GM23248 (cell line): ENCODE data around the gene NECTIN3. TPM values are rescaled to one million over a fixed set of nuclear protein-coding genes. Genes with fewer than 3 reads are reported as not detected.

Experiments used
- DNase-seq: peaks from one replicate; pipeline ENCODE4 v3.0.0-alpha.2; 2015
- H2AFZ ChIP-seq: fragments of 200-600 bp; sonication (generic); 2 replicates; pipeline ENCODE4 v1.6.1; 2016; ENCODE audit warnings: antibody characterized with exemption
- H3F3A ChIP-seq: fragments of 200-600 bp; sonication (generic); 2 replicates; pipeline ENCODE4 v1.6.1; 2016; ENCODE audit warnings: mild to moderate bottlenecking, antibody characterized with exemption, mixed run types; ENCODE audit not compliant: insufficient read depth
- H3K27ac ChIP-seq: fragments of 200-600 bp; sonication (generic); 2 replicates; pipeline ENCODE4 v1.5.1; 2016; ENCODE audit warnings: mild to moderate bottlenecking
- H3K27me3 ChIP-seq: fragments of 200-600 bp; sonication (generic); replicated peaks from 2 replicates; pipeline ENCODE4 v1.6.1; 2016; ENCODE audit warnings: mild to moderate bottlenecking; ENCODE audit not compliant: insufficient read depth
- H3K36me3 ChIP-seq: fragments of 200-600 bp; sonication (generic); 2 replicates; pipeline ENCODE4 v1.6.1; 2016; ENCODE audit warnings: low read depth, mild to moderate bottlenecking
- H3K4me1 ChIP-seq: fragments of 200-600 bp; sonication (generic); 2 replicates; pipeline ENCODE4 v1.6.1; 2016; ENCODE audit warnings: mild to moderate bottlenecking; ENCODE audit not compliant: insufficient read depth
- H3K4me2 ChIP-seq: fragments of 200-600 bp; sonication (generic); one replicate; pipeline ENCODE4 v1.6.1; 2016; ENCODE audit warnings: mild to moderate bottlenecking; ENCODE audit not compliant: unreplicated experiment
- H3K4me3 ChIP-seq: fragments of 200-600 bp; sonication (generic); 2 replicates; pipeline ENCODE4 v1.5.1; 2016; ENCODE audit warnings: mild to moderate bottlenecking
- H3K79me2 ChIP-seq: fragments of 200-600 bp; sonication (generic); 2 replicates; pipeline ENCODE4 v1.6.1; 2016; ENCODE audit warnings: mild to moderate bottlenecking; ENCODE audit not compliant: insufficient read depth
- H3K9ac ChIP-seq: fragments of 200-600 bp; sonication (generic); 2 replicates; pipeline ENCODE4 v1.6.1; 2016; ENCODE audit warnings: mild to moderate bottlenecking
- H3K9me2 ChIP-seq: fragments of 200-600 bp; sonication (generic); 2 replicates; pipeline ENCODE4 v1.6.1; 2016; ENCODE audit warnings: mixed run types, mild to moderate bottlenecking, moderate library complexity; ENCODE audit not compliant: insufficient read depth
- H3K9me3 ChIP-seq: fragments of 200-600 bp; sonication (generic); one replicate; pipeline ENCODE4 v1.6.1; 2017; ENCODE audit warnings: low read depth
- H4K20me1 ChIP-seq: fragments of 200-600 bp; sonication (generic); 2 replicates; pipeline ENCODE4 v1.6.0; 2016; ENCODE audit not compliant: insufficient read depth
- EZH2 ChIP-seq: fragments of 200-600 bp; sonication (generic); IDR thresholded peaks from 2 replicates; pipeline ENCODE4 v1.6.1; 2018; ENCODE audit warnings: antibody characterized with exemption, mild to moderate bottlenecking; ENCODE audit not compliant: insufficient read depth, poor library complexity, severe bottlenecking
- EZH2phosphoT487 ChIP-seq: fragments of 200-600 bp; sonication (generic); IDR thresholded peaks from 2 replicates; pipeline ENCODE4 v1.6.1; 2018; ENCODE audit warnings: antibody characterized with exemption, moderate library complexity, mild to moderate bottlenecking, low read depth; ENCODE audit not compliant: insufficient read depth
- WGBS, 2 experiments: methylation state at CpG; one replicate each; pipeline ENCODE4 v1.1.6; 2015 to 2017; ENCODE audit warnings: low lambda C conversion rate in 2 of 2, low coverage in 1 of 2; ENCODE audit errors: missing lambda C conversion rate in 2 of 2; 5-methylcytosine and 5-hydroxymethylcytosine counted together
- in situ Hi-C: fragments of 300-500 bp; cut with MboI; formaldehyde crosslinking; loops from 2 replicates; pipeline ENCODE4 v1.15.0; 2020
- polyA plus RNA-seq: library from polyadenylated mRNA; unstranded; fragments of >200 nt; fragmentation: Nextera tagmentation; extraction: Ambion mirVana; gene quantifications from 2 replicates; pipeline ENCODE4 v1.2.1, GENCODE V29; 2016
- total RNA-seq: library from RNA; depleted of rRNA; stranded (reverse); fragments of >200 nt; shearing (Covaris generic); gene quantifications from 2 replicates; pipeline ENCODE4 v1.2.3, GENCODE V29; 2014

NECTIN3 gene
- total and polyA plus RNA-seq, 2 experiments from 2014 or later: 11.7 to 125 TPM

DNA sequence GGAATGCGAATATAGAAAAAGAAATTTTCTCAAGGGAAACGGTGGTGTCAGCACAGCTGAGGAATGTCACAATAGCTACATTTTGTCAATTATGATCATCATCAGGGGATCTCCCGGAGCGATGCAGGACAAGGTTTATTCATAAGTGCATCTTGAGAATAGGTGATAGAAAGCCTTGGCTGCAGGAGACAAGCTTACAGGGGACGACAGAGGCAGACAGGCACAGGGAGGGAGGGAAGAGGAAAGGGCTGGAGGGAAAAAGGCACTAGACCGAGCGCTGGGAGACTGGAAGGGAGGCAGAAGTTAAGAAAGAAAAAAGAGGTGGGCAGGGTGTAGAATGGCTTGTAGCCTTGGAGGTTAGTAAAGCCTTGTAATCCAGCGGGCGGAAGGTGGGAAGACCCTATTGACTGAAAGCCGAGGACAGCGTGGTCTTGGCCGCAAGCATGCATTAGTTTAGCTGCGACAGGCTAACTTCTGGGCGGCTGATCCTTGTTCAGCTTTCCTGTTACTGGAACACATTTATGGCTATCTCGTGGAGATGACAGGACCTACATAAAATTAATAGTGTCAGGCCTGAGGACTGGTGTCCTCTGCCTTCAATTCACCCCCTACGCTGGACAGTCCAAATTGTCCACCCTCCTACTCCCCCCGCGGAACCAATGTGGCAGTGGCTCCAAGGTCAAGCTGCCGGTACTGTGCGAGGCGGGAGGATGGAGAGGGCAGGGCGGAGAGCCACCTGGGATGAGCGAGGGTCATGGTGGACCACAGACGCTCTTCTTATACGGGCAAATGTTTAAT lies 1.4 kb upstream of the NECTIN3 start:
- no peaks in the 10 kb centered on the region for H3K9me2 ChIP-seq
- no peaks in the 10 kb centered on the region for H4K20me1 ChIP-seq
- peak overlapping the region; percentile 79 for H3K27ac ChIP-seq
- TF ChIP-seq EZH2: no peak
- no peak for TF ChIP-seq EZH2phosphoT487
- H3K36me3 ChIP-seq: no peaks in the 10 kb centered on the region
- H3K4me3 ChIP-seq: peak overlapping the region; percentile 95
- H2AFZ ChIP-seq: peak overlapping the region; percentile 90
- DNase-seq: peak; percentile 44
- no peaks in the 10 kb centered on the region for H3K27me3 ChIP-seq
- no peaks in the 10 kb centered on the region for H3K9me3 ChIP-seq
- H3K4me1 ChIP-seq: peaks cover 8% of the 10 kb centered on the region
- H3K9ac ChIP-seq: peak overlapping the region; percentile 89
- H3F3A ChIP-seq: peaks cover 11% of the 10 kb centered on the region
- peak overlapping the region; percentile 87 for H3K4me2 ChIP-seq
- WGBS, 2 experiments: 1% methylated on average over 25 of the region's 25 CpGs
- H3K79me2 ChIP-seq: peaks cover 46% of the 10 kb centered on the region
- in situ Hi-C loops: loop anchor here (25.0 kb wide), 1 partner anchor 1333 kb away; no protein-coding TSS in a partner anchor

DNA sequence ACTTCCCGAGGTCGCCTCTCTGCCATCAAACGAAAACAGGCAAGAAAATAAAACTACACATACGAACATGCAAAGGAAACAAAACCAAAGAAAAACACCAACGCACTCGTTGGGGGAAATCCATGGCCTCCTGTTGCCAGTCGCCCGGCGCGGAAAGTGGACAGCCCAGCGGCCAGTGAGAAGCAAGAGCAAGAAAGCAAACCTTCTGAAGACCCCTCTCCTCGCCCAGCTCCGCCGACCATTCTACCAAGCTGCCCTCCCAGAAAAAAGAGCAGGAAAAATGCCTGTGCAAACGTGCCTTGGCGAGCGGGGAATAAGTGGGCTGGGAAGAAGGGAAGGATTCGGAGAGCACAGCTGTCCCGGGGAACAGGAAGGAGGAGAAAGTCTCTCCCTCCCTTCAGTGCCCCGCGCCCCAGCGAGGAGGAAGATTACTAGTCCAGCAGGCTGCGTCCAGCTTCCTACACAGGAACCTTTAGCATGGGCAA lies 802 bp upstream of the NECTIN3 start:
- DNase-seq: peak; percentile 90
- TF ChIP-seq EZH2 (no peak), EZH2phosphoT487 (no peak)
- Histone ChIP-seq H3K9ac (peak overlapping the region; percentile 89), H3K27me3 (no peaks in the 10 kb centered on the region), H3K79me2 (peaks cover 52% of the 10 kb centered on the region), H4K20me1 (no peaks in the 10 kb centered on the region), H3K9me3 (no peaks in the 10 kb centered on the region), H3K4me3 (peak overlapping the region; percentile 95), H3K27ac (peak overlapping the region; percentile 79), H2AFZ (peak overlapping the region; percentile 90), H3K4me1 (peaks cover 8% of the 10 kb centered on the region), H3K9me2 (no peaks in the 10 kb centered on the region), H3F3A (peaks cover 11% of the 10 kb centered on the region), H3K36me3 (no peaks in the 10 kb centered on the region), H3K4me2 (peak overlapping the region; percentile 87)
- in situ Hi-C loops: loop anchor here (25.0 kb wide), 1 partner anchor 1334 kb away; no protein-coding TSS in a partner anchor
- 1% methylated on average over 23 of the region's 23 CpGs for WGBS, 2 experiments

DNA sequence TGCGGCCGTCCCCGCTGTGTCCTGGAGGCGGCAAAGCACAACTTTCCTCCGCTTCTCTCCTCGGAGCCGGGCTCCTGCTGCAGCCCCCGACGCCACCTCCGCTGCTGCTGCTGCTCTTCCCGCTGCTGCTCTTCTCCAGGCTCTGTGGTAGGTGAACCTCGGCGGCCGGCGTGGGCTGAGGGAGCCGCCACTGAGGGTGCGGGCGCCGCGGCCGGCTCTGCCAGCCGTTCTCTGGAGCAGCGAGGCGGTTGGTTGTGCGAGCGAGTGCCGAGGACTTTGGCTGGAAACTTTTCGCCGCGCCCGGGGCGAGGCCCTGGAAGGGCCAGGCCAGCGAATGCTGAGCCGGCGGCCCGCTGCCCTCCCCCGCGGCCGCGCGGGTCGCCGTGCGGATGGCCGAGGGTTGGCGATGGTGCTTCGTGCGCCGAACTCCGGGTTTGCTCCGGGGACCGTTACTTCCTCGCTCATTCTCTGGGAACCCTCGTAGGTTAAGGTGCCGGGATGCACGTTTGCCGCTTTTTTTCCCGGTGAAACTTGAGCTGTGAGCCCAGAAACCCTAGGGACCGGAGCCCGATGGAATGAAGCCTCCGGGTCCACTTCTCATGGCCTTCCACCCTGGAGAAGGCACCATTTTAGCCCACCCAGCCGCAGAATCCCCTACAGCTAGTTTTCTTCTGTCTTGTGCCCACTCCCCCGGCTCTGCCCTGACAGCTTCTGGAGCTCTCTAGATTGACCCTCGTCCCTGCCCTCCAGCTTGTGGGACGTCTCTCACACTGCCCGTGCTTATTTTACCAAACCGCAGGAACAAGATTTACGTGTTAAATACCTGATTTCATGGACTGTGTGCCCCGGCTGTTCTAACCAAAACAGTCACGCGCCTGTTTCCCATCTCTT lies 660 bp downstream of the NECTIN3 start:
- Histone ChIP-seq H3K27ac (peak overlapping the region; percentile 79), H2AFZ (peak overlapping the region; percentile 60), H3K27me3 (no peaks in the 10 kb centered on the region), H3K36me3 (no peaks in the 10 kb centered on the region), H4K20me1 (no peaks in the 10 kb centered on the region), H3K79me2 (peaks cover 67% of the 10 kb centered on the region), H3K4me2 (peak overlapping the region; percentile 99), H3F3A (peaks cover 11% of the 10 kb centered on the region), H3K9me2 (no peaks in the 10 kb centered on the region), H3K4me1 (peaks cover 8% of the 10 kb centered on the region), H3K9ac (peak overlapping the region; percentile 89), H3K4me3 (peak overlapping the region; percentile 95), H3K9me3 (no peaks in the 10 kb centered on the region)
- in situ Hi-C loops: loop anchor here (25.0 kb wide), 1 partner anchor 1335 kb away; no protein-coding TSS in a partner anchor
- DNase-seq: peak; percentile 70
- WGBS, 2 experiments: 1% methylated on average over 66 to 67 of the region's 71 CpGs
- TF ChIP-seq EZH2phosphoT487 (no peak), EZH2 (no peak)

DNA sequence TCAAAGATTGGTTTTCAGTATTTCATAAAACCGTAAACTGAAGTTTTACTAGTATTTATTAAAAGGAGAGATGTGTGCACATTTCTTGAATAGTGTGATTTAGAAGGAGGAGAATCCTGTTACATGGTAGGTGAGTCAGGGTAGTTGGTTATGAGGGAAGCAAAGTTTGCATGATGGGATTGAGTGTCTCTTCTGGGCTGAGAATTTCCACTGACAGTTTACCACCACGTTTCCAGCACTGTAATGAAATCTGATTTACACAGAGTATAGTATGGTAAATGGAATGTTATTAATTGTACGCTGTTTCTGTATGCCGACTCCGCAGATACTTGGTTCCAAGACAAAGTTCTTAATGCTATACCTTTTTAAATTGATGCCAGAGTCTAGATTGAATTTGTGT lies 1.6 kb downstream of the NECTIN3 start:
- in situ Hi-C loops: loop anchor here (25.0 kb wide), 1 partner anchor 1336 kb away; no protein-coding TSS in a partner anchor
- H3K4me1 ChIP-seq: peaks cover 14% of the 10 kb centered on the region
- peak overlapping the region; percentile 60; the same call in 1 of the 2 replicates for H2AFZ ChIP-seq
- H3K27me3 ChIP-seq: no peaks in the 10 kb centered on the region
- peaks cover 76% of the 10 kb centered on the region for H3K79me2 ChIP-seq
- no peaks in the 10 kb centered on the region for H3K36me3 ChIP-seq
- TF ChIP-seq EZH2phosphoT487: no peak
- no peak for TF ChIP-seq EZH2
- 6 to 16% methylated on average over 5 of the region's 5 CpGs for WGBS, 2 experiments
- no peaks in the 10 kb centered on the region for H3K9me3 ChIP-seq
- peak; percentile 78 for DNase-seq
- H3K4me2 ChIP-seq: peak overlapping the region; percentile 99
- no peaks in the 10 kb centered on the region for H3K9me2 ChIP-seq
- H3K9ac ChIP-seq: peak overlapping the region; percentile 89
- H4K20me1 ChIP-seq: no peaks in the 10 kb centered on the region
- peak overlapping the region; percentile 79 for H3K27ac ChIP-seq
- H3K4me3 ChIP-seq: peak overlapping the region; percentile 95
- H3F3A ChIP-seq: peaks cover 11% of the 10 kb centered on the region
